UCSD-AML1 (cell line): ENCODE results near the gene HSBP1L1.
A peak's percentile ranks its signal among the peaks of the same experiment; 100 is the strongest.

Experiments
- DNase-seq: peaks from one replicate; lab custom pipeline; 2025; ENCODE audit not compliant: unreplicated experiment; lab: John Stamatoyannopoulos, UW

The HSBP1L1 gene

GRCh38 chr18:79944126-79944731 is 20.2 kb upstream of the HSBP1L1 start:
- DNase-seq, result no peak

GRCh38 chr18:79944746-79945117 is 19.7 kb upstream of the HSBP1L1 start:
- DNase-seq, result no peak

GRCh38 chr18:79945118-79946042 is 19.1 kb upstream of the HSBP1L1 start:
- no peak for DNase-seq

- no peak for DNase-seq
Observed at GRCh38 chr18:79947054-79947755, 17.2 kb upstream of the HSBP1L1 start.

GRCh38 chr18:79947881-79948610 is 16.4 kb upstream of the HSBP1L1 start:
- DNase-seq, result no peak

GRCh38 chr18:79948719-79949411 is 15.6 kb upstream of the HSBP1L1 start:
- DNase-seq, result no peak

GRCh38 chr18:79949697-79950487 is 14.6 kb upstream of the HSBP1L1 start:
- DNase-seq, result peak; percentile 74

GRCh38 chr18:79950515-79951341 is 13.7 kb upstream of the HSBP1L1 start:
- peak; percentile 29 for DNase-seq

GRCh38 chr18:79951545-79952455 is 12.6 kb upstream of the HSBP1L1 start, which contains the start of gene SLC66A2:
TSS of gene SLC66A2 (minus strand) at chr18:79951653. CDS start at chr18:79950926, 727 bp downstream.
- peak; percentile 91 for DNase-seq

- DNase-seq, result no peak
Observed at GRCh38 chr18:79952456-79952995, 11.9 kb upstream of the HSBP1L1 start.

GRCh38 chr18:79952996-79953559 is 11.4 kb upstream of the HSBP1L1 start:
- DNase-seq, result no peak

- DNase-seq, result no peak
Observed at GRCh38 chr18:79953971-79954651, 10.3 kb upstream of the HSBP1L1 start.

GRCh38 chr18:79954791-79955190 is 9.7 kb upstream of the HSBP1L1 start:
- no peak for DNase-seq

GRCh38 chr18:79955302-79956075 is 9.0 kb upstream of the HSBP1L1 start:
- no peak for DNase-seq

GRCh38 chr18:79956276-79956675 is 8.2 kb upstream of the HSBP1L1 start:
- DNase-seq, result no peak

- DNase-seq, result no peak
Observed at GRCh38 chr18:79958981-79959380, 5.5 kb upstream of the HSBP1L1 start.
